Choroid plexus epithelial cell (primary cell): ENCODE results near the gene MARCHF2.

Source experiments
- DNase-seq: peaks from one replicate; pipeline ENCODE4 v3.0.0-alpha.2; 2010; ENCODE audit warnings: low read depth
- H3K4me3 ChIP-seq: 2 replicates; pipeline ENCODE4 v1.5.1; 2011; ENCODE audit warnings: low read depth, mild to moderate bottlenecking, control low read depth, low read length, moderate library complexity
- TF ChIP-seq, protein P1 (sequence below): conservative IDR thresholded peaks from 2 replicates; pipeline ENCODE4 v1.5.1; 2011; ENCODE audit warnings: low read depth, mild to moderate bottlenecking, control low read depth, inconsistent platforms, low read length, moderate library complexity

The MARCHF2 gene

DNA sequence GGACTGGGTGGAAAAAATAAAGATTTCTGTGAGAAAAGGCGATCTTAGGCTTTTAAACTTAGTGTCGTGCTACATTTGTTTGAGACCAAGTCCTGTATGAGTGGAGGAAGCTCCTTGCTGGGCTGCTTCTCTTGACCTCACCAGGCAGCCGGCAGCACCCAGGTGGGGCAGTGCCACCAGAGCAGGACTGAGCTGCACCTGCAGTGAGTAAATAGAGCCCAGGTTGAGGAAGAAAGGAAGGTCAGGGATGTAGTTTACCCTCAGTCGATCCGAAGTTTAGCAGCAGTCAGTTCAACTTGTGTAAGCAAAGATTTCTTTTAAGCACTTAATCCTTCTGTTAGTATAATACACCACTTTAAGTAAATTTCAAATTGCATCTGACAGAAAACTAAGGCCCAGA is 45.3 kb downstream of the MARCHF2 start:
- TF ChIP-seq, protein P1, sequence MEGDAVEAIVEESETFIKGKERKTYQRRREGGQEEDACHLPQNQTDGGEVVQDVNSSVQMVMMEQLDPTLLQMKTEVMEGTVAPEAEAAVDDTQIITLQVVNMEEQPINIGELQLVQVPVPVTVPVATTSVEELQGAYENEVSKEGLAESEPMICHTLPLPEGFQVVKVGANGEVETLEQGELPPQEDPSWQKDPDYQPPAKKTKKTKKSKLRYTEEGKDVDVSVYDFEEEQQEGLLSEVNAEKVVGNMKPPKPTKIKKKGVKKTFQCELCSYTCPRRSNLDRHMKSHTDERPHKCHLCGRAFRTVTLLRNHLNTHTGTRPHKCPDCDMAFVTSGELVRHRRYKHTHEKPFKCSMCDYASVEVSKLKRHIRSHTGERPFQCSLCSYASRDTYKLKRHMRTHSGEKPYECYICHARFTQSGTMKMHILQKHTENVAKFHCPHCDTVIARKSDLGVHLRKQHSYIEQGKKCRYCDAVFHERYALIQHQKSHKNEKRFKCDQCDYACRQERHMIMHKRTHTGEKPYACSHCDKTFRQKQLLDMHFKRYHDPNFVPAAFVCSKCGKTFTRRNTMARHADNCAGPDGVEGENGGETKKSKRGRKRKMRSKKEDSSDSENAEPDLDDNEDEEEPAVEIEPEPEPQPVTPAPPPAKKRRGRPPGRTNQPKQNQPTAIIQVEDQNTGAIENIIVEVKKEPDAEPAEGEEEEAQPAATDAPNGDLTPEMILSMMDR, result no peak

DNA sequence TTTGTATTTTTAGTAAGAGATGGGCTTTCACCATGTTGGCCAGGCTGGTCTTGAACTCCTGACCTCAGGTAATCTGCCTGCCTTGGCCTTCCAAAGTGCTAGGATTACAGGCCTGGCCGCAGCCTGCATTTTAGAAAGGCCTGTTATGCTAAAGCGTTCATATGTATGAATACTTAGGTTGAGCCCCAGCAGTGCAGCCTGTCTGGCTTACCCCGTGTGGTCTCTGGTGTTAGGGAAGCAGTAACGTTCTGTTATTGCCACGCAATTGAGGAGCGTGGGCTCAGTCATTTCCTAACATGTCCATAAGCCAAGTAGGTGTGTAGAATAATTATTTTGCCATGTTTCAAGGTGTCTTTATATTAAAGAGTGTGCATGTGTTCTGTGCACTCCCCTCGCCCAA is 46.0 kb downstream of the MARCHF2 start:
- DNase-seq, result peak; percentile 41
- H3K4me3 ChIP-seq, result no peak overlapping the region
- TF ChIP-seq, protein P1, result peak; percentile 3

More for the DNA sequence above, 45.3 kb downstream of the MARCHF2 start:
- H3K4me3 ChIP-seq, result no peak overlapping the region
- no peak for DNase-seq

DNA sequence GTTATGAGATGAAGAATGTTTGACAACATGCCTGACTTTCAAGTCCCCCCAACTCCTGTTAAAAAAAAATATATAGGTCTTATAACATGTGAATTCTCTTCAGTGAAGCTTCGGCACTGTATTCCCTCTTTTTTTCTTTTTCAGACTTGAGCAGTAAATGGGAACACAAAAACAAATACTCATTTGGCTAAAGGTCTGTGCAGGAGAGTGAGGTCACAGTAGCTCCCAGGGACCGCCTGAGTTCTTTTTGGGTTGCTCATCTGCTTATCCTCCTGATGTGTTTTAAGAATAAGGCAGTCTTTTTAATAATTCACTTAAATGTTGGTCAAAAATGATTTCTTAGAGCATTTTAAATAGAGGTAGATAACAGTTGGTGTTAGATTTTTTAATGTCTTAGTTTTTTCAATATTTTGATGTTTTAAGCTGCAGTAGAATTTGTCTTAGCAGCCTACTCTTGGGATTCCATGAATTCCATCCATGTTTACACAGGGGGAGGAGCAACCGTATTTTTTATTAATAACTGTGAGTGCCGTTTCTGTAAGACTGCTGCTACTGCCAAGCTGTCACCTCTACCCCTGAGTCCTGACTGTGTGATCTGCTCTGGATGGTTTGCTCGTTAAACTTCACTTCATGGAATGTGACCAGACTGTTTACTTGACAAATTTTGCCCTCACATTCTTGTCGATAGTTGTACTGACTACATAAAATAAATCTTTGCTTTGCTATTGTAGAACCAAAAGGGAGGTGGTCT is 46.6 kb downstream of the MARCHF2 start:
- TF ChIP-seq, protein P1, result no peak
- no peak overlapping the region for H3K4me3 ChIP-seq
- peak; percentile 82 for DNase-seq

DNA sequence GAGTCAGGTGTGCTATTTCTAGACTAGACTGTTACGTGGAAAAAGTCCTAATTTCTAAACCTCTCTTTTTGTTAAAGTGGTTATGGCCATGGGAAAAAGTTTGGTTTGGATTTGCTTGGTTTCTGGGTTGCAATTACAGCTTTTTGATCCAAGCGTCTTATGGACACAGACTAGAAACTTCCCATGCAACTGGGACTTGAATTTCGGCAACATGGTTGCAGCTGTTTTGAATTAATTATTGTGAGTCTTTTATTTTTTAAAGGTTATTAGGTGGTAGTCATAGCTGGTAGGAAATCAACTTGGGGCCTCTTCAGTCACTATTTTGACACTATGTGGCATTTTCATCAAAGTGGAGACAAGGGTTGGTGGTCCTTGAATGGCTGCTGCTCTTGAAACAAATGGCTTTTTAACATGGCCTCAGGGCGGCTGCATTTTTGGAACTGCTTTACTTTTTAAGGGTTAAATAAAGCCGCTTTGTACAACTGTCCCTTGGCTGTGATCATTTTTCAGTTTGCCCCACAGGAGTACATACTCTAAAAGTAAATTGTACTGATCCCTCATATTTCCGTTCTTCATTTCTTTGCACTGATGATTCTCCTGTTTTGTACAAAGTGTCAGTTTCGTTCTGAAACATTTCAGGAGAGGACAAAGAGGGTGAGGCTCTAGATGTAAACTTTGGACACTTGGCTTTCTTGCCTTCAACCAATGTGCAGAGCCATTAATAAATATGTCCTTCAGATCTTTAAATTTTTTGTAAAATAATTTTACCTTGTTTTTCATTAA is 47.6 kb downstream of the MARCHF2 start:
- TF ChIP-seq, protein P1, result no peak
- no peak overlapping the region for H3K4me3 ChIP-seq
- no peak for DNase-seq

DNA sequence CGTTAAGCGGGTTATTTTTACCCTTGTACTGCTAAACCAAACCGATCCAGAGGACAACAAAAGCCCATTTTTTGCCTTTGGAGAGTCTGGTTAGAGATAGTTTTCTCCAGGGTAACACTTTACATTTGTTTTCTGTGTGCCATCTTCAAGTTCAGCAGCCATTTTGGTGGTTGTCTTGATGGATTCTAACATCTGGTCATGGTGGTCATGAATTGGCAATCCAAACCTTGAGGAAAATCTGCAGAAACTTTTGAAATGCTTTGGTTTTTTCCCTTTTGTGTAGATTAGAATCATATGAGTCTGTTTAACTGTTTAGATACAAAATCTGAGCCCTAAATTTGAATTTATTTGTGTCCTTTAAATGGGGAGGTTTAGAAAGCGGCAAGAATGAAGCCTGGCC is 48.3 kb downstream of the MARCHF2 start:
- TF ChIP-seq, protein P1, result no peak
- DNase-seq, result no peak
- H3K4me3 ChIP-seq, result no peak overlapping the region

DNA sequence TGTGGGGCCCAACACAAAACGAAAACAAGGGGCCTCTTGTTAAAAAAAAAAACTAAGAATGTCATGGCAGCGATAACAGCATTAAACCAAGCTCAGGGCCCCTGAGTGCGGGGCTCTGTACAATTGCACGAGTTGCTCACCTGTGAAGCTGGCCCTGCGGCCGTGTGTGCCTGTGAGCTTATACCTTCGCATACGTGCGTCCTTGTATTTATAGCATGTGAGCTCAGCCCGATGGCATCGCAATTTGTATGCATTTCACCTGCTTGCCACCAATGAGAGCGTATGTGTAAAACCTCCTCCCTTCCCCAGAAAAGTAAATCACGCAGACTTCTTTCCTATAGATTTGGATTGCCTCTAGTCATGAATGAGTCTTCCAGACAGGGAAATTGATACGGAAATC is 48.8 kb downstream of the MARCHF2 start:
- DNase-seq, result no peak
- TF ChIP-seq, protein P1, result no peak
- H3K4me3 ChIP-seq, result no peak overlapping the region
